ENCODE data around the gene ZNF613. TPM values are rescaled to one million over a fixed set of nuclear protein-coding genes. Genes with fewer than 3 reads are reported as not detected.
"Not testable (repeated sequence)": the region's sequence is repeated elsewhere in the genome, so short reads cannot be mapped to it uniquely, and the experiment has no call there.

ZNF613 gene
- total RNA-seq, 4 donors from 2014 or later, result 1.0 to 12.0 (median 9.0) TPM

DNA sequence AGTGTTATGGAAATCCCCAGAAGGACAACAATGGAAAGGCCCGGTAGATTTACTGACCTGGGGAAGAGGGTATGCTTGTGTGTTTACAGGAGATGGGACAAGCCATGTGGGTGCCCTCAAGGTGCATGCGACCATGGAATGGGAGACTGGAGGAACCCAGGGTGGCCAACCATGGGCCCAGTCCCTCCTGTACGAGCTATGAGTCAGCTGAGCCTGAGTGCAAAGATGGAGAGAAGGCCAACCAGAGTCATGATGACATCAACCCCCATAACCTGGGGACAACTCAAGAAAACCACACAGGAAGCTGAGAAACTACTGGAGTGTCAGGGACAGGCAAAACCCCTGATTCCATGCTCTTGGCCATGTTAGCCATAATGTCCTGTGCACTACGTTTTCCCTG, 51.6 kb downstream of the ZNF613 start:
- H3K4me1 ChIP-seq, result no peaks in the 10 kb centered on the region
- H3K27me3 ChIP-seq, result no peaks in the 10 kb centered on the region
- no peak overlapping the region for H3K4me3 ChIP-seq
- DNase-seq, result no peak
- peaks cover 0 to 82% of the 10 kb centered on the region in 2 donors for H3K9me3 ChIP-seq
- no peaks in the 10 kb centered on the region for H3K36me3 ChIP-seq
- intact Hi-C loops (cut with DNase I; ENCODE audit: low total_unique reads), result no loop called here
- H3K27ac ChIP-seq, result no peak overlapping the region
- TF ChIP-seq, protein P1, sequence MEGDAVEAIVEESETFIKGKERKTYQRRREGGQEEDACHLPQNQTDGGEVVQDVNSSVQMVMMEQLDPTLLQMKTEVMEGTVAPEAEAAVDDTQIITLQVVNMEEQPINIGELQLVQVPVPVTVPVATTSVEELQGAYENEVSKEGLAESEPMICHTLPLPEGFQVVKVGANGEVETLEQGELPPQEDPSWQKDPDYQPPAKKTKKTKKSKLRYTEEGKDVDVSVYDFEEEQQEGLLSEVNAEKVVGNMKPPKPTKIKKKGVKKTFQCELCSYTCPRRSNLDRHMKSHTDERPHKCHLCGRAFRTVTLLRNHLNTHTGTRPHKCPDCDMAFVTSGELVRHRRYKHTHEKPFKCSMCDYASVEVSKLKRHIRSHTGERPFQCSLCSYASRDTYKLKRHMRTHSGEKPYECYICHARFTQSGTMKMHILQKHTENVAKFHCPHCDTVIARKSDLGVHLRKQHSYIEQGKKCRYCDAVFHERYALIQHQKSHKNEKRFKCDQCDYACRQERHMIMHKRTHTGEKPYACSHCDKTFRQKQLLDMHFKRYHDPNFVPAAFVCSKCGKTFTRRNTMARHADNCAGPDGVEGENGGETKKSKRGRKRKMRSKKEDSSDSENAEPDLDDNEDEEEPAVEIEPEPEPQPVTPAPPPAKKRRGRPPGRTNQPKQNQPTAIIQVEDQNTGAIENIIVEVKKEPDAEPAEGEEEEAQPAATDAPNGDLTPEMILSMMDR (IDR thresholded peaks at IDR 0.05), result no peak
- TF ChIP-seq POLR2A (IDR thresholded peaks at IDR 0.05), result no peak

DNA sequence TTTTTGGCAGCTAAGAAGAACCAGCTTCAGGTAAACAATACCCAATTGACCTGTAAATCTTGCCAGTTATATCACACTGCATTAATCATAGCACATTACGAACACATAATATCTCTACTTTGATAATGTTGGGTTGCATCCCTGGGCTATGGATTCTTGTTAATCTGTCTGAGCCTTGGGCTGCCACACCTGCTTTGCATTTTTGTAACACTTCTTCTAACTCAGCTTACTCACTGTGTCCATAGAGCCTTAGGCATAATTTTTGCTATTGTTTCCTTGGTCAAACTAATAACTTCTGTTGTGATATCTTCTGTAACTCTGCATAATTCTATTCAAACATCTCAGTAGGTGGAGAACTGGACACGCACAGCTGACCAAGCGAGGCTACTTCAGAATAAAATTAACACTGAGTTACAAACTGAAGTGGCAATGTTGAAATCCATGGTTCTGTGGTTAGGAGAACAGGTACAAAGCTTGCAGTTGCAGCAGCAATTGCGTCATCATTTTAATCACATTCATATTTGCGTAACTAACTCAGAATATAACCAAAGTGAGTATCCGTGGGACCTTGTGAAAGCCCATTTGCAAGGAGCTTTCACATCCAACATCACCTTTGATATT, 53.0 kb downstream of the ZNF613 start:
- Histone ChIP-seq H3K4me1 (no peaks in the 10 kb centered on the region), H3K36me3 (no peaks in the 10 kb centered on the region), H3K4me3 (no peak overlapping the region), H3K27me3 (no peaks in the 10 kb centered on the region), H3K27ac (no peak overlapping the region), H3K9me3 (peaks cover 0 to 79% of the 10 kb centered on the region in 2 donors)
- TF ChIP-seq, protein P1 (IDR thresholded peaks at IDR 0.05), result no peak
- no peak for TF ChIP-seq POLR2A (IDR thresholded peaks at IDR 0.05)
- intact Hi-C loops (cut with DNase I; ENCODE audit: low total_unique reads), result no loop called here
- DNase-seq, result no peak

DNA sequence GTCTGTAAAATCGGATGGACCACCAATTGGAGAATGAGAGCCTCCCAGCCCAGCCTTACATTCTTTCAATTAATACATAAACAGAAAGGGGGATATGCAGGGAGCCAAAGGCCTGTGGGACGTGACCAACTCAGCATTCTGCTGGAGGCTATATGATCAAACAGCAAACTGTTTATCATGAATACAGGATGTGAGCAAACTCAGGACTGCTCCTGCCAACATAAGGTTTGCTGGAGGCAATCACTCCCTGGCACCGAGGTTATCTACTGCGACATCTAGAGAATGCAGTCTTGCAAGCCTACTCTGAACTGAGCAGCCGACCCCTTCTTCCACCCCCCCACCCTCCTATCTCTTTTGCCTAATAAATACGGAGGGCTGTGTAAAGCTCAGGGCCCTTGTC, 53.7 kb downstream of the ZNF613 start:
- H3K36me3 ChIP-seq; H3K27me3 ChIP-seq; intact Hi-C loops (cut with DNase I; ENCODE audit: low total_unique reads); DNase-seq; H3K4me3 ChIP-seq; H3K4me1 ChIP-seq; H3K27ac ChIP-seq: not testable (repeated sequence)
- peaks cover 0 to 74% of the 10 kb centered on the region in 2 donors for H3K9me3 ChIP-seq

DNA sequence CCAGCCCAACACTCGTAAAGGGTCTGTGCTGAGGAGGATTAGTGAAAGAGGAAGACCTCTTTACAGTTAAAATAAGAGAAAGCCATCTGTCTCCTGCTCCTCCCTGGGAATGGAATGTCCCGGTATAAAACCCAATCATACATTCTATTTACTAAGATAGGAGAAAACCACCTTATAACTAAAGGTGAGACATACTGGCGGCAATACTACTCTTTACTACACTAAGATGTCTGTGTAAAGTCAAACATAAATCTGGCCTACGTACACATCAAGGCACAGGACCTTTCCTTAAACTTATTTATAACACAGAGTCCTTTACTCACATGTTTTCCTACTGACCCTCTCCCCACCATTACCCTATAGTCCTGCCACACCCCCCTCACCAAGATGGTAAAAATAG, 56.1 kb downstream of the ZNF613 start:
- Histone ChIP-seq H3K4me3 (no peak overlapping the region), H3K27ac (no peak overlapping the region), H3K27me3 (no peaks in the 10 kb centered on the region), H3K4me1 (no peaks in the 10 kb centered on the region), H3K9me3 (peaks cover 0 to 52% of the 10 kb centered on the region in 2 donors), H3K36me3 (no peaks in the 10 kb centered on the region)
- TF ChIP-seq POLR2A (IDR thresholded peaks at IDR 0.05), result no peak
- TF ChIP-seq, protein P1 (IDR thresholded peaks at IDR 0.05), result no peak
- no peak for DNase-seq
- intact Hi-C loops (cut with DNase I; ENCODE audit: low total_unique reads), result no loop called here

DNA sequence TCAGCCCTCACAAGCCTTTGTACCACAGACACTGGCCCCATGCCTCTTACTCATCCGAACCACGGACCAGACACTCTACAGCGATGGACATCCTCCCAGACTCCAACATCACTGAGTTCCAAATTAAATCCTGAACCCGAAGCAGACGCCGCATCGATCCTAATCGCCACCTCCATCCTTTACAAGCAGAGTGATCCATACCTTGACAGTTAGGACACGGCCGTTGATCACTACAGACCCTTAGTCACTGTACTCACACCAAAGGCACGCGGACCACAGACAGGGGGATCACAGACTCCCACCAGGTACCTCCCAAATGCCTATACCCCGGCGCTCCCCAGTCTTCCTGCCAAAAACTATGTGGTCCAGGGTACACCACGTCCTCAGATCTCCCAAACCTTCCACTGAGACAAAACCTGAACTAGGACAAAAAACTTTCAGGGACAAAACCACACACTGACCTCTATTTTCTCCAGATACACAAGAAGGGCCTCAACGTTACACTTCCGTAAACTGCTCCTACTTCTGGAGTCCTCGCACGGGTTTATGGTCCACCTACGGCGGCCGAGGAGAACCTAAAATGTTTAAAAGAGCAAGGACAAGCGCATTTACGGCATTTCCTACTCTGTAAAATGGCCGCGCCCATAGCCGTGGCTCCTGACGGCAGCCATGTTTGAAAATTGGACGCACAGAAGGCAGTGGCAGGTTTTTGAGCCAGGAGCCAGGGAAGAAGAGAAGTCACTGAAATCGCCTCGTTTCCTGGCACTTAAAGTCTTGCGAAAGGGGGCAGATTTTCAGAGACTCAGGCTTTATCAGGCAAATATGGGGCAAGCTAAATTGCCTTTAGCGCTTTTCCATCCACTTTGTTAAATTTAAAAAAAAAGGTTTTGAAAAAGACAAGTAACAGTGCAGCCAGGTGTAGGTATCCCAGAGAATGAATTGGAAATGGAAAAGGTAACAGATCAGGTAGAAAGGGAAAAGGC, 59.3 kb downstream of the ZNF613 start, which contains the start of gene ZNF350:
TSS of gene ZNF350 (minus strand) at position 532 of the 983 bp plus-strand sequence. CDS start 12,480 bp downstream, outside the sequence.
- Histone ChIP-seq H3K4me1 (no peaks in the 10 kb centered on the region), H3K4me3 (peak within 1 kb of the TSS; percentile 77 to 89), H3K27me3 (no peaks in the 10 kb centered on the region), H3K9me3 (peaks cover 0 to 31% of the 10 kb centered on the region in 2 donors), H3K27ac (peak within 1 kb of the TSS; percentile 73 to 76), H3K36me3 (no peaks in the 10 kb centered on the region)
- TF ChIP-seq, protein P1 (IDR thresholded peaks at IDR 0.05), result peak in 1 of 4 experiments; percentile 23
- peak; percentile 7 to 28 for TF ChIP-seq POLR2A (IDR thresholded peaks at IDR 0.05)
- intact Hi-C loops (cut with DNase I; ENCODE audit: low total_unique reads), result no loop called here
- peak; percentile 88 to 93 for DNase-seq
